Caki2 (cell line): Measurements from ENCODE around the gene CD69. TPM values are rescaled to one million over a fixed set of nuclear protein-coding genes. Genes with fewer than 3 reads are reported as not detected.

Experiments
- DNase-seq: peaks from one replicate; pipeline ENCODE4 v3.0.0-alpha.2; 2015; ENCODE audit warnings: low read depth
- in situ Hi-C: cut with HindIII; loops from 2 replicates; pipeline ENCODE4 v1.10.0; 2016; ENCODE audit warnings: low sequenced_read_pairs, low pct_unique_long_range_greater_than_20kb, mixed read lengths
- total RNA-seq: library from RNA; depleted of rRNA; stranded (reverse); fragments of >200 nt; shearing (Covaris generic); gene quantifications from 2 replicates; pipeline ENCODE4 v1.2.3, GENCODE V29; 2014; ENCODE audit warnings: low replicate concordance

CD69 gene
- total RNA-seq, 1 experiment from 2014 or later: 0.71 TPM

- in situ Hi-C loops: no loop called here
Measured at GRCh38 chr12:9784816-9785215, 24.1 kb upstream of the CD69 start.

GRCh38 chr12:9784326-9784725, 23.6 kb upstream of the CD69 start:
- no peak for DNase-seq
- in situ Hi-C loops: no loop called here

More at GRCh38 chr12:9784816-9785215, 24.1 kb upstream of the CD69 start:
- no peak for DNase-seq

GRCh38 chr12:9782547-9783382, 22.1 kb upstream of the CD69 start:
- DNase-seq: no peak
- in situ Hi-C loops: no loop called here

DNA sequence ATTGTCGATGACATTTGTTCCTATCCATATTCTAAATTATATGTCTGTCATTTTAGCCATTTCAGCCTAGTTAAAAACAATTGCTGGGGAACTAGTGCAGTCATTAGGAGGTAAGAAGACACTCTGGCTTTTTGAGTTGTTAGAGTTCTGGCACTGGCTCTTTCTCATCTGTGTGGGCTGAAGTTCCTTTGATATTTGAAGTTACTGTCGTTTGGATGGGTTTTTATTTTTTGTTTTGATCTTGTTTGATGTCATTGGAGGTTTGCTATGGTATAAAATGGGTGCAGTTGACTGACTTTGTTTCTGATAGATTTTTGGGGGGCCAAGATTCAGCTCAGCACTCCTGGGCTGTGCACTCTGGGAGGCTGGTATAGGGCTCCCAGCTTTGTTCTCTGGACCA, 20.7 kb upstream of the CD69 start:
- DNase-seq: no peak
- in situ Hi-C loops: no loop called here

DNA sequence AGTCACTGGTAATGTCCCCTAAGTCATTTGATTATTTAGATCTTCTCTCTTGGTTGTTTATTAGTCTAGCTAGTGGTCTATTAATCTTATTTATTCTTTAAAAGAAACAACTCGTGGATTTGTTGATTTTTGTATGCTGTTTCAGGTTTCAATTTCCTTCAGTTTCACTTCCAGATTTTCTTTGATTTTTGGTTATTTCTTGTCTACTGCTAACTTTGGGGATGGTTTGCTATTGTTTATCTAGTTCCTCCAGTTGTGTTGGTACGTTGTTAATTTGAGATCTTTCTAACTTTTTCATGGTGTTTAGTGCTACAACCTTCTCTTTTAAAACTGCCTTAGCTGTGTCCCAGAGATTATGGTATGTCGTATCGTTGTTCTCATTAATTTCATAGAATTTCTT, 18.5 kb upstream of the CD69 start:
- in situ Hi-C loops: no loop called here
- no peak for DNase-seq

- in situ Hi-C loops: no loop called here
- DNase-seq: no peak
Measured at GRCh38 chr12:9776781-9777180, 16.1 kb upstream of the CD69 start.

- in situ Hi-C loops: no loop called here
- DNase-seq: no peak
Measured at GRCh38 chr12:9773216-9773877, 12.6 kb upstream of the CD69 start.

GRCh38 chr12:9763025-9763424, 2.3 kb upstream of the CD69 start:
- no peak for DNase-seq
- in situ Hi-C loops: no loop called here

DNA sequence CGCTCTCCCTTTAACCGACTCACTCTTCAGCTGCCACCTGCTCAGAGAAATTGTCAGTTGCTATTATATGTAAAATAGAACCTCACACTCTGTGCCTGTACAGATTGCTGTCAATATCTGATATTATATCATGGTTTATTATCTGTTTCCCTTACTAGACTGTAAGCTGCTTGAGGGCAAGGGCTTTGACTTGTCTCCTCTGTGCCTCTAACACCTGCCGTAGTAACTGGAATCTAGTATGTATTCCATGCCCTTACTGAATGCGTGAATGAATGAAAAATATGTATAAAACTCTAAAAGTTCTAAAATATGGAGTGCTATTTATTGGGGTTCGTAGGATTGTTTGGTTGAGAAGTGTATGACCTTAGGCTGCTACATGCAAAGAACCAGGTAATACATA, 1.7 kb upstream of the CD69 start:
- in situ Hi-C loops: no loop called here

DNA sequence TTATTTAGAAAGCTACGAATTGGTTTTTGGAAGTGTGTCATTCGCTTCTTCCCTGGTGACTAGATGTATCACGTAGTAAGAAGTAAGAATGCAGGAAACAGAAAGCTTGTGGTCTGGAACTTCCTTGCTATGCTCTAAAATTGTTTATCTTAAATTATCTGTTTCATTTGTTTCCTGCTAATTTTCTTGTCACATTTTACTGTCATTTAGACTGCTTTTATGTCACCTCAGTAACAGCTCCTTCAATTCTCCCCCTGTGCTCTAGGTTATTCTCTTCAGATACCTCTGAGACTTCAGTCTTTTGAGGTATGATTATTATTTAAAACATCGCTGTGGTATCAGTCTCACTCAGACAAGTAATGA, 699 bp upstream of the CD69 start:
- DNase-seq: no peak
- in situ Hi-C loops: no loop called here

More for the DNA sequence above, 1.7 kb upstream of the CD69 start:
- DNase-seq: no peak

DNA sequence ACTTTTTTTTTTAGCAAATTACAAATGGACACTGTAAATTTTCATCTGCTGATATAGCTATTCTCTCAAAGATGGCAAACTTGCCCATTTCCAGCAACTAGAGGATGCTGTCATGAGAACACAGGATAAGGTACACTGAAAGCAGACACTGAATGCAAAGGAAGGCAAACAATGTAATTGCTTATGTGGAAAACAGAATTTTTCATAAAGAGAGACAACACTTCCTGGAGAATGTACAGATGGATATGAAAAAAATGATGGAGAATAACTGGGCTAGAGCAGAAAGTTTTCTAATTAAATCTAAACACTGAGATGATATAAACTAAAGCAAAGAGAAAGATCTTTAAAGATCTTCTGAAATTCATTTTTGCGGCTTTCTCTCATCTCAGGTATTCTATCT, 581 bp downstream of the CD69 start:
- in situ Hi-C loops: no loop called here
- DNase-seq: no peak

- in situ Hi-C loops: no loop called here
Measured at GRCh38 chr12:9759694-9760093, 1.0 kb downstream of the CD69 start.

GRCh38 chr12:9758119-9758518, 2.6 kb downstream of the CD69 start:
- in situ Hi-C loops: no loop called here
- no peak for DNase-seq

More at GRCh38 chr12:9759694-9760093, 1.0 kb downstream of the CD69 start:
- no peak for DNase-seq

- DNase-seq: no peak
- in situ Hi-C loops: no loop called here
Measured at GRCh38 chr12:9757433-9758025, 3.2 kb downstream of the CD69 start.

DNA sequence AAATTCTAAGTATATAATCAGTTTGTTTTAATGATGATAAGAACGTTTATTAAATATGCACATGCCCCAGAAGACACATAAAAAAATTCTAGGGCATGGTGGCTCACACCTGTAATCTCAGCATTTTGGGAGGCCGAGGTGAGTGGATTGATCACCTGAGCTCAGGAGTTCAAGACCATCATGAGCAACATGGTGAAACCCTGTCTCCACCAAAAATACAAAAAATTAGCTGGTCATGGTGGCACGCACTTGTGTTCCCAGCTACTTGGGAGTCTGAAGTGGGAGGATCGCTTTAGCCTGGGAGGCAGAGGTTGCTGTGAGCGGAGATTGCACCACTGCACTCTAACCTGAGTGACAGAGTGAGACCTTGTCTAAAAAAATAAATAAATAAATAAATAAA, 4.0 kb downstream of the CD69 start:
- in situ Hi-C loops: no loop called here
- DNase-seq: no peak

DNA sequence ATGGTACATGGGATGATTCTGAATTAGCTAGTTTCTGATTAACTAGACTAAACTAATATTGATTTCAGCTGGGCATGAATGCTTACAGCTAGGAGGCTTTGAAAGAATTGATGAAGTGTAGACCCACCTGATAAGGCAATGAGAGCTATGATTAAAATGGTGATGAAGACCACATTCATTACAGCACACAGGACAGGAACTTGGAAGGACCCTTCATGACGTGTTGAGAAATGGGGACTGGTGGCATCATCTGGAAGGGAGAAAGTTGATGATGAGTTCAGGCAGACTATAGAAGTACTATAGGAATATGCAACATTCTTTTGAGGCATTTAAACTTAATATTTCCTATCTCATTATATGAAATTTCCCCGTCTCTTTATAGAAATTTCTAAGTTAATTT, 4.5 kb downstream of the CD69 start:
- in situ Hi-C loops: no loop called here
- DNase-seq: no peak

GRCh38 chr12:9755567-9755966, 5.1 kb downstream of the CD69 start:
- in situ Hi-C loops: no loop called here
- DNase-seq: no peak

DNA sequence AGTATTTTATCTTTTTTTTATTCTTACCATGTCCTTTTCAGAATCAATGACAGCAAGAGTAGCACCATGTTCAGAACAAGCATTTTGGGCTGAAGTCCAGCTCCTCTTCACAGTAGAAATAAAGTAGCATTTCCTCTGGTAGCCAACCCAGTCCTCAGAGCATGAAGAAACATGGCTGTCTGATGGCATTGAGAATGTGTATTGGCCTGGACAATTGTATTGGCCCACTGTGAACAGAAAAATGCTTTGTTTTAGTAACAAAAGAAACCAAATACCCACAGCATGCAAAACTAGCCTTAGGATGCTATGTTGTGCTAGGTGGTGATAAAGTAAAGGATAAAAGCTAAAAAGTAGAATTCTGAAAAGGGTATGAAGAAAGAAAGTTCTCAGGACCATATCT, 5.7 kb downstream of the CD69 start:
- no peak for DNase-seq
- in situ Hi-C loops: no loop called here

DNA sequence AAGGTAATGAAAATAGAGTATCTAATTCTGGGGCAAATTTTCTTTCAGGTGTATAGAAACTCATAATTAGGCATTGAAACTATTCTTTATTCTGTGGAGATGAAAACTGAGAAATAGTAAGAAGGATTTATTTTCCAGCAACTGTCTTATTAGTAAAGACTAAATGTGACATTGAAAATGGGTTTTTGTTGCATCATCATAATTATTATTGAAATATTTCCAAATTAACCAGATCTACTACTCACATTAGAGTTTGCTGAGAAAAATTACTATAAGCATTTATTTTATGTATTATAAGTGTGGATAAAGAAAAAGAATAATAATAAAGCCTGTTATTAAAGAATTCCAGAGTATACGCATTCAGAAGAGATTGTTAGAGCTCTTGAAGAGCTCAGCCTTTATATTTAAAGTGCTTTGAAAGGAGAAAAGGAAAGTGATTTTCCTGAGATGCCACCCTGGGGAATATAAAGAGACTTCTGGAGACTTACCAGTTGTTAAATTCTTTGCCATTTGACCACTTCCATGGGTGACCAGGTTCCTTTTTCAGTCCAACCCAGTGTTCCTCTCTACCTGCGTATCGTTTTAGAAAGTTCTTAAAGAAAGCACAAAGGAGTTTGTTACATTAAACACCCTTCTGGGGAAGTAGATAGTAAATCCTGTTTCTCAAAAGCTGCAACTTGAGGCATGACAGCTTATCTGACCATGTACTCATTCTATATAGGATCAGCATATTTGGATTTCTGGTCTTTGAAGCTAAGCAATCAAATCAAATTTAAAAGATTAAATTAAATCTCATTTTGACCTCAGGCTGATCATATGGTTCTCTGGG, 6.4 kb downstream of the CD69 start:
- no peak for DNase-seq
- in situ Hi-C loops: no loop called here
